ENCODE data around the gene FOXN4.

The FOXN4 gene

DNA sequence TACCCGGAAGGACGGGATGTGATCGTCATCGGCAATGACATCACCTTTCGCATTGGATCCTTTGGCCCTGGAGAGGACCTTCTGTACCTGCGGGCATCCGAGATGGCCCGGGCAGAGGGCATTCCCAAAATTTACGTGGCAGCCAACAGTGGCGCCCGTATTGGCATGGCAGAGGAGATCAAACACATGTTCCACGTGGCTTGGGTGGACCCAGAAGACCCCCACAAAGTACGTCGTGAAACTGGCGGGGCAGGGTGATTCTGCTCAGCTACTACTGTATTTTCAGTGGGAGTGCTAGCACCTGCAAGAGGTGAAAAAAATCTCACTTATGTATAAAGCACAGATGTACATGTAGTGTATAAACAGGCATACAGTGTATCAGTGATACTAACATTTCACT is 62.9 kb downstream of the FOXN4 start:
- no peak overlapping the region for H3K9ac ChIP-seq (ENCODE audit: low read length)
- H3K36me3 ChIP-seq (ENCODE audit: control insufficient read depth, insufficient read depth, low read length): peaks cover 30% of the 10 kb centered on the region
- H3K4me3 ChIP-seq (ENCODE audit: low read length): no peak overlapping the region
- no peak overlapping the region for H3K27ac ChIP-seq (ENCODE audit: low read depth, low read length)
- no peaks in the 10 kb centered on the region for H3K4me1 ChIP-seq (ENCODE audit: control insufficient read depth, insufficient read depth, low read length)
- no peaks in the 10 kb centered on the region for H3K27me3 ChIP-seq (ENCODE audit: control insufficient read depth, insufficient read depth, low read length)

DNA sequence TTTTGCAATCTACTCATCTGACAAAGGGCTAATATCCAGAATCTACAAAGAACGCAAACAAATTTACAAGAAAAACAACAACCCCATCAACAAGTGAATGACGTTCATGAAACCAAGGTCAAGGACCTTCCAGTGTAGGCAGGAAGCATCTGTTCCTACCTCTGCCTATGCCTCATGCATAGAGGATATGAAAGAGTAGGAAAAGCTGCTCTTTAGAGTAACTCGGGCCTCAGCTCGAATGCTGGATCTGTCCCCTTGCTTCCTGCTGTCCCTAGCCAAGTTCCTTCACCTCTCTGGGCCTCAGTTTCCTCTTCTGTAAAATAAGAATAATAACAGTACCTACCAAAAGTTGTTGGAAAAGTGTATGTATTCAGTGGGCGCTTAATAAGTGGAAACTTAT is 65.0 kb downstream of the FOXN4 start:
- Histone ChIP-seq H3K36me3 (ENCODE audit: control insufficient read depth, insufficient read depth, low read length) (peaks cover 46% of the 10 kb centered on the region), H3K27me3 (ENCODE audit: control insufficient read depth, insufficient read depth, low read length) (no peaks in the 10 kb centered on the region), H3K9ac (ENCODE audit: low read length) (no peak overlapping the region), H3K4me3 (ENCODE audit: low read length) (no peak overlapping the region), H3K4me1 (ENCODE audit: control insufficient read depth, insufficient read depth, low read length) (no peaks in the 10 kb centered on the region), H3K27ac (ENCODE audit: low read depth, low read length) (no peak overlapping the region)

DNA sequence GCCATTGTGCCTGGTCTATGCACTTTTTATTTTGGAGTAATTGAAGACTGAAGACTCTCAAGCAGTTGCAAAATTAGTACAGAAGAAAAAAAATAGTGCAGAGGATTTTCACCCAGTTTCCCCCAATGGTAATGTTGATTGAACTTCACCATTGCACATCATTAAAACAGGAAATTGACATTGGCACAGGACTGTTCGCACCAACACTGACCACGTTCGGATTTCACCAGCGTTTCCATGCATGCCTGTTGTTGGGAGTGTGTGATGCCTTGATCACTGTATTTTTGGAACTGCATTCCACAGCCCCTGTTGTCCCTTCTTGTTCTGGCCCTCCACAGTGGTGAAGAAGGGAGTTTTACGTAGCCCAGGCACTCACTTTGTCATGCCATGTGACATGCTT is 67.1 kb downstream of the FOXN4 start:
- no peaks in the 10 kb centered on the region for H3K4me1 ChIP-seq (ENCODE audit: control insufficient read depth, insufficient read depth, low read length)
- no peak overlapping the region for H3K27ac ChIP-seq (ENCODE audit: low read depth, low read length)
- peaks cover 50% of the 10 kb centered on the region for H3K36me3 ChIP-seq (ENCODE audit: control insufficient read depth, insufficient read depth, low read length)
- H3K27me3 ChIP-seq (ENCODE audit: control insufficient read depth, insufficient read depth, low read length): no peaks in the 10 kb centered on the region
- no peak overlapping the region for H3K4me3 ChIP-seq (ENCODE audit: low read length)
- no peak overlapping the region for H3K9ac ChIP-seq (ENCODE audit: low read length)

DNA sequence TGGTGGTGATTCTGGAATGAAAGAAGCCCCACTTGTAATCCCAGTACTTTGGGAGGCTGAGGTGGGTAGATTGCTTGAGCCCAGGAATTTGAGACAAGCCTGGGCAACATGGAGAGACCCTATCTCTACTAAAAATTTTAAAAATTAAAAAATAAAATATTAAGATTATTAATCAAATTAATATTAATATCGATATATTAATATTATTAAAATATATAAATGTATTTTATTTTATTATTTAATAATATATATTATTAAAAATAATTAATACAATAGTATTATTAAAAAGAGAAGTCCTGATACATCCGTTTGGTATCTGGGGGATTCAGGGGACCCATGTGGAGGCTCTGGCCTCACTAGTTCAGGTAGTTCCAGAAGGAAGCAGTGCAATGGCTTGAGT is 68.7 kb downstream of the FOXN4 start:
- no peaks in the 10 kb centered on the region for H3K27me3 ChIP-seq (ENCODE audit: control insufficient read depth, insufficient read depth, low read length)
- no peaks in the 10 kb centered on the region for H3K4me1 ChIP-seq (ENCODE audit: control insufficient read depth, insufficient read depth, low read length)
- no peak overlapping the region for H3K27ac ChIP-seq (ENCODE audit: low read depth, low read length)
- H3K4me3 ChIP-seq (ENCODE audit: low read length): no peak overlapping the region
- no peak overlapping the region for H3K9ac ChIP-seq (ENCODE audit: low read length)
- H3K36me3 ChIP-seq (ENCODE audit: control insufficient read depth, insufficient read depth, low read length): peaks cover 50% of the 10 kb centered on the region

DNA sequence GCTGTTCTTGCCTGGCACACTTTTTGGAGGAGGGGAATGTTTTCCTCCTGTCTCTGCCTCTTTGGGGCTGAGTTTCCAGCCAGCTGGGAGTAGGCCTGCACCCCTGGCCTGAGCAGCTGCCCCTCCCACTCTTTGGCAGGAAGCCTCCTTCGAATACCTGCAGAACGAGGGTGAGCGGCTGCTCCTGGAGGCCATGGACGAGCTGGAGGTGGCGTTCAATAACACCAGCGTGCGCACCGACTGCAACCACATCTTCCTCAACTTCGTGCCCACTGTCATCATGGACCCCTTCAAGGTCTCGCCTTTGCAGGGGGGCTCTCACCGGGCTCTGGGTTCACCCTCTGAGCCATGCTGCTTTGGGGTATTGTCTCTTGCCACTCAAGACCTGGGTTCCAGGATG is 69.4 kb downstream of the FOXN4 start:
- H3K36me3 ChIP-seq (ENCODE audit: control insufficient read depth, insufficient read depth, low read length): peaks cover 53% of the 10 kb centered on the region
- no peak overlapping the region for H3K27ac ChIP-seq (ENCODE audit: low read depth, low read length)
- no peak overlapping the region for H3K4me3 ChIP-seq (ENCODE audit: low read length)
- no peaks in the 10 kb centered on the region for H3K4me1 ChIP-seq (ENCODE audit: control insufficient read depth, insufficient read depth, low read length)
- no peak overlapping the region for H3K9ac ChIP-seq (ENCODE audit: low read length)
- no peaks in the 10 kb centered on the region for H3K27me3 ChIP-seq (ENCODE audit: control insufficient read depth, insufficient read depth, low read length)

DNA sequence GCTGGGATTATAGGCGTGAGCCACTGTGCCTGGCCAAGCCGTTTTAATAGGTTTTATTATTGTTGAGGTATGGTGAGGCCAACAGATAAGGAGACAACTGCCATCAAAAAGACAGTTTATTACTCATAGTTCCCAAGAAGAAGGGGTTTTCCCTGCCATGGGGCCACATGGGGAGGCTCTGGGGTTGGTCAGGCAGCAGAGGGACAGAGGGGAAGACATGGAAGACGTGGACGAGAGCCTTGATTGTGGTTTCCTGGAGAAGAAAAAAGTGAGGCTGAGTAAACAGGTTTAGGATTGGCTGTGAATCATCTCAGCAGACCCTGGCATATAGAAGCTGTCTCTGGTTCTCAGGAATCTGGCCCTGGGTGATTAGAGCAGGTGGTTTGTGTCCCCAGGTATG is 69.9 kb downstream of the FOXN4 start:
- peaks cover 51% of the 10 kb centered on the region for H3K36me3 ChIP-seq (ENCODE audit: control insufficient read depth, insufficient read depth, low read length)
- H3K27ac ChIP-seq (ENCODE audit: low read depth, low read length): no peak overlapping the region
- H3K4me3 ChIP-seq (ENCODE audit: low read length): no peak overlapping the region

DNA sequence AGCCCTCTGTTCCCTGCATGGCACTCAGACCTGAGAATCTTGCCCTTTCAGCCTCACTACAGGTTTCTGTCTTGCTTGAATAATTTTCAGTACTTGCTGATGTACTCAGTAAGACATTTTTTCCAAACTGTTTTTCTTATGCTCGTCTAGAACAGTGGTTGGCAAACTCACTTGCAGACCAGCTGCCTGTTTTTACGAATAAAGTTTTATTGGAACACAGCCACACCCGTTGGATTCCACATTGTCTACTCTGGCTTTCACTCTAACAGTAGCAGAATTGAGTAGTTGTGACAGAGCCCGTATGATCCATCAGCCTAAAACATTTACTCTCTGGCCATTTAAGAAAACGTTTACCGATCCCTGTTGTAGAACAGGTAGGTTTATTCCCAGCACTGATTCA is 72.8 kb downstream of the FOXN4 start:
- Histone ChIP-seq H3K4me1 (ENCODE audit: control insufficient read depth, insufficient read depth, low read length) (no peaks in the 10 kb centered on the region), H3K27me3 (ENCODE audit: control insufficient read depth, insufficient read depth, low read length) (no peaks in the 10 kb centered on the region), H3K27ac (ENCODE audit: low read depth, low read length) (no peak overlapping the region), H3K36me3 (ENCODE audit: control insufficient read depth, insufficient read depth, low read length) (peaks cover 57% of the 10 kb centered on the region), H3K4me3 (ENCODE audit: low read length) (no peak overlapping the region), H3K9ac (ENCODE audit: low read length) (no peak overlapping the region)

More for the DNA sequence above, 69.9 kb downstream of the FOXN4 start:
- H3K4me1 ChIP-seq (ENCODE audit: control insufficient read depth, insufficient read depth, low read length): no peaks in the 10 kb centered on the region
- no peaks in the 10 kb centered on the region for H3K27me3 ChIP-seq (ENCODE audit: control insufficient read depth, insufficient read depth, low read length)
- H3K9ac ChIP-seq (ENCODE audit: low read length): no peak overlapping the region

DNA sequence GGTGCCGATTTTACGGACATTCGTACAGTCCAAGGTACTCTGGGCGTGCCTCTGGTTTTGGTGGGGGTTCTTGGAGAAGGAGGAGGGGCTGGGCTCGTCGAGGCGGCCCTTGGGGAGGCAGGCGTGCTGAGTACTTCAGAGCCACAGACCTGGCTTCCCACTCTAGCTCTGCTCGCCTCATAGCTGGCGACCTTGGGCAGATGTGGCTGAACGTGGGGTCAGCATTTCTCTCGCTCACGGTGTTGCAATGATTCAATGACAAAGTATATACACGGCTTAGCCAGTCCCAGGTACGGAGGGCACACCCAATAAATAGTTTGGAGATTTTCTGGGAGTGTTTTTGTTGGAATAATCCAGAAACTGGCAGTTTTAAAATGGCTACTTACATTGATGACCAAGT is 75.1 kb downstream of the FOXN4 start:
- Histone ChIP-seq H3K9ac (ENCODE audit: low read length) (no peak overlapping the region), H3K27ac (ENCODE audit: low read depth, low read length) (no peak overlapping the region), H3K4me3 (ENCODE audit: low read length) (no peak overlapping the region), H3K36me3 (ENCODE audit: control insufficient read depth, insufficient read depth, low read length) (peaks cover 48% of the 10 kb centered on the region), H3K4me1 (ENCODE audit: control insufficient read depth, insufficient read depth, low read length) (no peaks in the 10 kb centered on the region), H3K27me3 (ENCODE audit: control insufficient read depth, insufficient read depth, low read length) (no peaks in the 10 kb centered on the region)

DNA sequence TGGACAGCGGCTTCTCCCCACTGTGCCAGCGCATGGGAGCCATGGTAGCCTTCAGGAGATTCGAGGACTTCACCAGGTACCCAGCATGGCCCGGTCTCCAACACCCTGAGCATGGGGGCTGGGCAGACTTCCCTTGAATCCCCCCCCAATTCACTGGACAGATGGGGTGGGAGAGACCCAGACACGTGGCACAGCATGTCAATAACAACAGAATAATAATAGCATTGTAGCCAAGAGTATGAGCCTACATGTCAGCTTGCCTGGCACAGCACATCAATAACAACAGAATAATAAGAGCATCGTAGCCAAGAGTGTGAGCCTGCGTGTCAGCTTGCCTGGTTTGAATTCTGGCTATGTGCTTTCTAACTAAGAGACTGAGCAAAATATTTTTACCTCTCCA is 76.4 kb downstream of the FOXN4 start:
- H3K36me3 ChIP-seq (ENCODE audit: control insufficient read depth, insufficient read depth, low read length): peaks cover 48% of the 10 kb centered on the region
- H3K27ac ChIP-seq (ENCODE audit: low read depth, low read length): no peak overlapping the region
- H3K4me1 ChIP-seq (ENCODE audit: control insufficient read depth, insufficient read depth, low read length): no peaks in the 10 kb centered on the region
- no peak overlapping the region for H3K4me3 ChIP-seq (ENCODE audit: low read length)
- H3K9ac ChIP-seq (ENCODE audit: low read length): no peak overlapping the region
- no peaks in the 10 kb centered on the region for H3K27me3 ChIP-seq (ENCODE audit: control insufficient read depth, insufficient read depth, low read length)

DNA sequence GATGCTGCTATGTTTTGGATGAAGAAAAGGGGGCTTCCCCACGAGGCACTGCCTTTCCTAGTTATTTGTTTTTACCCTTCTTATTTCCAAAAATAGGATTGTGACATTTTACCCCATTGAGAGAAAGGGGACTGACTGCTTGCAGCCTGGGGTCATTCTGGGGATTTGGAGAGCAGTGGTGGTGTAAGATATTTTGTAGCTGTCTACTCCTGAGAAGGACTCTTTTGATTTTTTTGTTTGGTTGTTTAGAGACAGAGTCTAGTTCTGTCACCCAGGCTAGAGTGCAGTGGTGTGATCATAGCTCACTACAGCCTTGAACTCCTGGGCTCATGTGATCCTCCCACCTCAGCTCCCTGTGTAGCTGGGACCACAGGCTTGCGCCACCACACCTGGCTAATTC is 78.9 kb downstream of the FOXN4 start:
- no peak overlapping the region for H3K9ac ChIP-seq (ENCODE audit: low read length)
- no peaks in the 10 kb centered on the region for H3K4me1 ChIP-seq (ENCODE audit: control insufficient read depth, insufficient read depth, low read length)
- H3K36me3 ChIP-seq (ENCODE audit: control insufficient read depth, insufficient read depth, low read length): peaks cover 44% of the 10 kb centered on the region
- H3K27me3 ChIP-seq (ENCODE audit: control insufficient read depth, insufficient read depth, low read length): no peaks in the 10 kb centered on the region
- no peak overlapping the region for H3K4me3 ChIP-seq (ENCODE audit: low read length)
- H3K27ac ChIP-seq (ENCODE audit: low read depth, low read length): no peak overlapping the region

DNA sequence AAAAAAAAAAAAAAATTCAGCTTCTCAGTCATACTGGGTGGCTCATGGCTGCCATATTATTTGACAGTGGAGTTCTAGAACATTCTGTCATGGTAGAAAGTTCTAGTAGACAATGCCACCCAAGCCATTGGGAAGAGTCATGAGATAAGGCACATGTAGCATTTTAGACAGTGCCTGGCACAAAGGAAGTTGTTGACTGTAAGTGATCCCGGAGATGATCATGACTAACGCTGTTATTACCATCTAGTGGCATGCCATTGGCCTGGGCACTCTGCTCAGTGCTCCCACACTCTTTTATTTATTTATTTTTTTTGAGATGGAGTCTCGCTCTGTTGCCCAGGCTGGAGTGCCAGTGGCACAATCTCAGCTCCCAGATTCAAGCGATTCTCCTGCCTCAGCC is 80.4 kb downstream of the FOXN4 start:
- Histone ChIP-seq H3K36me3 (ENCODE audit: control insufficient read depth, insufficient read depth, low read length) (peaks cover 43% of the 10 kb centered on the region), H3K4me1 (ENCODE audit: control insufficient read depth, insufficient read depth, low read length) (no peaks in the 10 kb centered on the region), H3K27me3 (ENCODE audit: control insufficient read depth, insufficient read depth, low read length) (no peaks in the 10 kb centered on the region), H3K27ac (ENCODE audit: low read depth, low read length) (no peak overlapping the region), H3K9ac (ENCODE audit: low read length) (no peak overlapping the region), H3K4me3 (ENCODE audit: low read length) (no peak overlapping the region)

Data from rectal smooth muscle tissue (tissue), 1 donor.